Daoy (cell line): Measurements from ENCODE around the gene IGSF3. TPM values are rescaled to one million over a fixed set of nuclear protein-coding genes. Genes with fewer than 3 reads are reported as not detected.

ENCODE experiments used
- DNase-seq: peaks from one replicate; pipeline ENCODE4 v3.0.0-alpha.2; 2015; ENCODE audit warnings: low read depth
- total RNA-seq: library from RNA; depleted of rRNA; stranded (reverse); fragments of >200 nt; shearing (Covaris generic); gene quantifications from 2 replicates; pipeline ENCODE4 v1.2.3, GENCODE V29; 2014

The IGSF3 gene
- total RNA-seq, 1 experiment from 2014 or later, result 22.4 TPM

DNA sequence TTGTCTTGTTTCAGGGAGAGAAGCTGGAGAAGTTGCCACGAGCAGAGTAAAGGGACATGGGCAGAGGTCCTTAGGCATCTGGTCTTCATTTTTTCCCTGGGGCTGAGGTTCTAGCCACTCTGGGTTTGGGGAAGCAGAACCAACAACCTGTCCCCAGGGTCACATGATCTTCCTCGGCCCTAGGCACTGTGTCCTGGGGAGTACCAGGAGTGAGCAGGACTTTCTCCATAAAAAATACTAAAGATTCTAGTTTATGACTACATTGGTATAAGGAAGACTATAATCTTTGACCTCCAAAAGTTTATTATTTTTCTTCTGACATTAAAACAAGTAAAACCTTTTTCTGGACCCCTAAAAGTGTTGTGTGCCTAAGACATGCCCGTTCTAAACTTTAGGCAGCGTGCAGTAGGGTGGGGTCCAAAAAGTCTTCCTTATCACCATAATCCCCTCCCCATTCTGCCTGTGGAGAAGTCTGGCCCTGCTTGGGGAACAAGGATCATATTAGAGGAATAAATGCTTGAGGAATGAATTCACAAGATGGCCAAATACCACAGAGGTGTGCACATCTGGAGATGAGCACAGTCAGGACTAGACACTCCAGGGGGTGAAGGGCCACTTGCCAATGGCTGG, 19.3 kb upstream of the IGSF3 start:
- DNase-seq, result no peak

DNA sequence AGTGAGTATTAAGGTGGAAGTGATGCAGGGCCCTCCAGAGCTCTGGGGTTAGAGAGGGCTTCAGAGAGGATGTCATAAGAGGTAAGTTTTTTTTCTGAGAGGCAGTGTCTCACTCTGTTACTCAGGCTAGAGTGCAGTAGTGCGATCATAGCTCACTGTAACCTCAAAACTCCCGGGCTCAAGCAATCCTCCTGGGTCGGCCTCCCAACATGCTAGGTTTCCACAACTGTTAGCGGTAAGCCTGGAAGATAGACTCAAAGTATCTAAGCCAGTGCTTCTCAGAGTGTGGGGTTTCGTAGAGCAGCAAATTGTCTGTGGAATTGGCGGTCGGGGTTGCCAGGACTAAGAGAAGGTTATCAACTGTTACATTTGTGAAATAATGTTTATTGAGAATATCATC, 18.6 kb upstream of the IGSF3 start:
- DNase-seq, result no peak

GRCh38 chr1:116684575-116684974, 17.0 kb upstream of the IGSF3 start:
- DNase-seq, result no peak

- DNase-seq, result no peak
These were observed 15.2 kb upstream of the IGSF3 start for GRCh38 chr1:116682641-116683221.

DNA sequence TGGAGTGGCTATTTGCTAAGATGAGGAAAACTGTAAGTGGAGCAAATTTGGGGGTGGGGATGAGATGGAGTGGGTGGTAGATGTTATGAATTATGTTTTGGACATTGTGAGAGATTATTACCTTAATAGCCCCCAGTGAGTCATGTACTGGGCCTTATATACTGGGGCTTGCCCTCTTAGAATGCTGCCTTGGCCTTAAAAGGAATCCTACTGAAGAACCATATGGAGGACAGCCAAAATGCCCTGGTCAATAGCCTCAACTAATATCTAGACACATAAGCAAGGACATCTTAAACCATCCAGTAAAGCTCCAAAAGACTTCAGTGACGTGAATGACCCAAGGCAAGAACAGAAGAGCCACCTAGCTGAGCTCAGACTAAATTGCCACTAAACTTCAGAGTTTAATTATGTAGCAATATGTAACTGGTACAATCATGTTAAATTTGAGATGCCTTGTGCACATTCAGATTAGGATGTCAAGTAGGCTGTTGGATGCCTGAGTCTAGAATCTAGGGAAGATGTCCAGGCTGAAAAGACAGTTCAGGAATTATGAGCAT, 13.9 kb upstream of the IGSF3 start:
- no peak for DNase-seq

DNA sequence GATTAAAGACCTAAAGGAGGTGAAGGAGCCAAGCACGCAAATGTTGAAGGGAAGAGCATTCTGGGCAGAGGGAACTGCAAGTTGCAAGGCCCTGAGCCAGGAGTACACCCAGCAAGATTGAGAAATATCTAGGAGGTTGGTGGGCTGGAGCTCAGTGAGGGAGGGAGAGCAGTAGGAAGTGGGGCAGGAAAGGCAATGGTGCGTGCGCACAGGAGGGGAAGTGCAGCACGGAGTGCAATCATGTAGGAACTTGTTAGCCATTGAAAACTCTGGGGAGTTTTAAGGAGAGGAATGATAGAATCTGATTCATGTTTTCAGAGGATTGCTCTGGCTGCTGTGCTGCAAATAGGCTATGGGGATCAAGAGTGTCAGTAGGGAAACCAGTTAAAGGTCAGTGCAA, 13.2 kb upstream of the IGSF3 start:
- no peak for DNase-seq

GRCh38 chr1:116679828-116680628, 12.5 kb upstream of the IGSF3 start:
- no peak for DNase-seq

- DNase-seq, result no peak
These were observed 11.7 kb upstream of the IGSF3 start for GRCh38 chr1:116679091-116679827.

DNA sequence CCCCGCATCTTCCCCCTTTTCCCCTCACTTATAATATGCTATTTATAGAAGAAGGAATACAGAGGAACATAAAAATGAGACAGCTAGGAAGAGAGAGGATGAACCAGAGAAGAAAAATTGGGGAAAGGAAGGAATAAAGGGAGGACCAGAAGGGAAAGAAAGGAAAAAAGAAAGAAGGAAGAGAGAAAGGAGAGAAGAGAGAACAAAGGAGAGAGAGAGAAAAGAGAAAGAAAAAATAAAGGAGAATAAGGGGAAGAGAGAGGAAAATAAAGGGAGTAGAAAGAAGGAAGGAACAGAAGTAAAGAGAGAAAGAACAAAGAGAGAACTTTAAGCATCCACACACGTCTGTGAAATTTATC, 11.2 kb upstream of the IGSF3 start:
- DNase-seq, result no peak

GRCh38 chr1:116677474-116678062, 10.0 kb upstream of the IGSF3 start:
- no peak for DNase-seq

- no peak for DNase-seq
These were observed 8.8 kb upstream of the IGSF3 start for GRCh38 chr1:116676291-116676690.

DNA sequence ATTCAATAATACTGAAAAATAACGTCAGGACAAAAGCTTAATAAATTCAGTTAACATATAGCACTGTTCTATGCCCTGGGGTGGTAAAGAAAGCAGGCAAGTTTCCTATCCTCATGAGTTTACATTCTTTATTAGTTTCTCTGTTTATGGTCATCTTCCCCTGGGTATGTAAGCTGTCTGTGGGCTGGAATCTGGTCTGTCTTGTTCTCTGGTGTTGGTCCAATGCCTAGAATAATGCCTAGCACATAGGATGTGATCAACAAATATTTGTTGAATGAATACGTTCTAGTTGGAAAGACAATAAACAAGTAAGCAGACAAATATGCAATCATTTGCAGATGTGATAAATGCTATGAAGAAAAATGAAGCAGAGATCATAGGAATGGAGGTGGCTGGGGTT, 7.2 kb upstream of the IGSF3 start:
- no peak for DNase-seq

DNA sequence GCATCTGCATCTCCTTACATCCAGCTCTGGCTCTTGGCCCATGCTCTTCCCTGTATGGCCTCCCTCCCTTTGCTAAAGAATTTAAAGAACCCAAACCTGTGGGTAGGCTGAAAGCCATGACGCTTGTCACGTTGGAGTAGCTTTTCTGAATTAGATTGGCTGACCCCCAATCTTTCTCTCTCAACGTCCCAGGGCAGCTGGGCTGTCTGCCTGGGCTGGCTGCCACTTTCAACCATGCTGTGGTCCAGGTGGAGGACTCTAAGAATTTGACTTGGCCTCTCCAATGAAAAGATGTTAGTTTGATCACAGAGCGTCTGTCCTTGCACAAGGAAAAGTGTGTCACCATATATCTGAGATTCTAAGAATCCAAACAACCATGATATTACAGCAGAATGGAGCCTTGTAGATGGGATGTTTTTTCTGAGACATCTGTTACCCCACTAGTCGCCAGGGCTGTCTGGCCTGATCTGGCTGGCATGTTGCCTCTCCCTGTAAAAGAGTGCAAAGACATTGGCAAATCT, 6.5 kb upstream of the IGSF3 start:
- DNase-seq, result no peak

- DNase-seq, result no peak
These were observed 4.4 kb upstream of the IGSF3 start for GRCh38 chr1:116671912-116672311.

DNA sequence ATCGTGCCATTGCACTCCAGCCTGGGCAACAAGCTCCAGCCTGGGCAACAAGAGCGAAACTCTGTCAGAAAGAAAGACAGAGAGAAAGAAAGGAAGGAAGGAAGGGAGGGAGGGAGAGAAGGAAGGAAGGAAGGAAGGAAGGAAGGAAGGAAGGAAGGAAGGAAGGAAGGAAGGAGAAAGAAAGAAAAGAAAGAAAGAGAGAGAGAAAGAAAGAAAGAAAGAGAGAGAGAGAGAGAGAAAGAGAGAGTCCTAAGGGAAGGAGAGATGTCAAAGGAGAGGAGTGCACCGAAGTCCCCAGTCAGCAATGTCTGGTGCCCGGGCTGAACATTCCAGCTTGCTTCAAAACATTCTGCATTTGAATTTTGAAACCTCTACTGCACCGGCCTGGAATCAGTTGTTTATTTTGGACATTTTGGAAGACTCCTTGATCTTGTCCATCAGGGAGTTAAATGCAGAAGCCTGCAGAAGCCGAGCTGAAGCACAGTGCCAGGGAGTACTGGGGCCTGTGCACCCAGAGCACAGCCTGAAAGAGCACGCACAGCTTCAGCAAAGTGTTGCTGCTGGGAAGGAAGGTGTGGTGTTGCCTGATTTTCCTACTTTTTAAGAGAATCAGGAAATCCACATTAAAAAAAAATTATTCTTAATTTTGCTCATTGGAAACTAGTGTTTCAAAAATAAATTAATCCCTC, 3.7 kb upstream of the IGSF3 start:
- no peak for DNase-seq

DNA sequence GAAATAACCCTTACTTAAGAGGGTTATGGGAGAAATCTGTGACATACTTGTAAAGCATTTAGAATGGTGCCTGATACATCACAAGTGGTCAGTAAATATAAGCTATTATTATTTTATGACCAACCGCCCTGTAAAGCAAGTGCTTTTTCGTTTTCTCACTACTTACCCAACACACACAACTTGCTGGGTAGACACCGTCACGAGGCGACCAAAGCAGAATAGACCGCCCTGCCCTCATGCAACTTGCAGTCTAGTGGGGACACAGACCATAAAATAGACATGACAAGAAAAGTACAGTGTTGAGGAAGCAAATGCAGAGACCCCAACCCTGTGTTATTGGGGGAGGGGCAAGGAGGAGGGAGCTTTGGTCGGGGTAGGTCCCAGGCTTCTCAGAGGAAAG, 744 bp upstream of the IGSF3 start:
- DNase-seq, result no peak

- peak; percentile 33 for DNase-seq
These were observed 407 bp downstream of the IGSF3 start for GRCh38 chr1:116667078-116667574.

- DNase-seq, result peak; percentile 28
These were observed 1.1 kb downstream of the IGSF3 start for GRCh38 chr1:116666187-116667077.

DNA sequence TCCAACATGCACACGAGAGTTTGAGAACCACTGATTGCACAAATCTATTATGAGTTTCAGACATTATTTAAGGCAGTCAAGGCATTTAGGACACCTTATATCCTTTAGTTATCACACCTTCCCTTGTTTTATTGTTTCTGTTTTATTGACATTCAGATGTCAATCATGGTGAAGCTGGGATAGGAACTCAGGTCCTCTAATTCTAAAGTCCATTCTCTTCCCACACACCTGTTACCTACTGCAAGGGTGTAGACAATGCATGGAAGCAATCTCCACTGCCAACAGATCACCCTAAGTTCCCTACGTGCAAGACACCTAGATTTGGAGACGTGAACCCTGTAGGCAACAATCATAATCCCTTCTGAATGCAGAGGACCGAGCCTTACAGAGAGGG, 2.6 kb downstream of the IGSF3 start:
- DNase-seq, result no peak
